Omental fat pad (tissue), 4 donors: ENCODE results near the gene SLC8A3. TPM values are rescaled to one million over a fixed set of nuclear protein-coding genes. Genes with fewer than 3 reads are reported as not detected.

Experiments
- ATAC-seq: fragments of 150-250 bp; one replicate; pipeline ENCODE4 v1.9.1; 2016; ENCODE audit warnings: mild to moderate bottlenecking, moderate library complexity; ENCODE audit not compliant: low FRiP score
- DNase-seq: peaks from one replicate; pipeline ENCODE4 v3.0.0-alpha.2; 2019; ENCODE audit warnings: low spot score
- CTCF ChIP-seq, 3 donors: fragments of 450-650 bp; IDR thresholded peaks; one replicate each; pipeline ENCODE4 v1.5.1; 2016 to 2017; ENCODE audit warnings: antibody characterized with exemption in 3 of 3, mild to moderate bottlenecking in 3 of 3, moderate library complexity in 2 of 3
- total RNA-seq, 4 donors: library from RNA; depleted of rRNA; stranded (reverse); fragments of >200 nt; gene quantifications; one replicate each; pipeline ENCODE4 v1.1.0, GENCODE V29; 2016

Gene SLC8A3
- total RNA-seq, 4 donors from 2014 or later, result 0.09 to 0.79 (median 0.24) TPM; not detected in 1

GRCh38 chr14:70021548-70022220 lies 167.1 kb downstream of the SLC8A3 start:
- no peak for DNase-seq
- no peak for TF ChIP-seq CTCF (IDR thresholded peaks at IDR 0.05)
- no peak for ATAC-seq

- ATAC-seq (no peak), DNase-seq (no peak)
- no peak for TF ChIP-seq CTCF (IDR thresholded peaks at IDR 0.05)
Observed at GRCh38 chr14:70020352-70021170, 168.2 kb downstream of the SLC8A3 start.

- no peak for TF ChIP-seq CTCF (IDR thresholded peaks at IDR 0.05)
- no peak for DNase-seq
- no peak for ATAC-seq
Observed at GRCh38 chr14:70019695-70020094, 169.1 kb downstream of the SLC8A3 start.

GRCh38 chr14:70018713-70019211 lies 170.0 kb downstream of the SLC8A3 start:
- no peak for TF ChIP-seq CTCF (IDR thresholded peaks at IDR 0.05)
- DNase-seq (no peak), ATAC-seq (peak; percentile 34)

- peak; percentile 68 for ATAC-seq
- no peak for DNase-seq
- TF ChIP-seq CTCF (IDR thresholded peaks at IDR 0.05), result no peak
Observed at GRCh38 chr14:70018230-70018629, 170.5 kb downstream of the SLC8A3 start.

GRCh38 chr14:70014406-70015095 lies 174.2 kb downstream of the SLC8A3 start:
- TF ChIP-seq CTCF (IDR thresholded peaks at IDR 0.05), result no peak
- ATAC-seq (no peak), DNase-seq (no peak)
